Caco-2 (cell line): ENCODE data around the gene ADAMTSL2. TPM values are rescaled to one million over a fixed set of nuclear protein-coding genes. Genes with fewer than 3 reads are reported as not detected.

Experiments used
- BruUV-seq: library from RNA; stranded (reverse); fragments of 400-500 nt; replicated peaks from 2 replicates; lab custom pipeline; 2021; lab: Mats Ljungman, UMichigan
- CTCF ChIA-PET: fragments of 300-600 bp; sonication (Branson Sonifier 250); formaldehyde crosslinking; loops from one replicate; lab custom pipeline; 2022; ENCODE audit warnings: antibody characterized with exemption; lab: Charles Lee
- POLR2A ChIA-PET: fragments of 300-600 bp; sonication (Branson Sonifier 250); formaldehyde crosslinking; loops from one replicate; lab custom pipeline; 2022; ENCODE audit warnings: antibody characterized with exemption; lab: Charles Lee
- DNase-seq, 2 experiments: peaks; one replicate each; pipeline versions ENCODE4 v3.0.0 to v3.0.0-alpha.2; 2020 to 2022
- H3K27me3 ChIP-seq: replicated peaks from 2 replicates; pipeline ENCODE4 v1.6.0; 2011; ENCODE audit warnings: low read length; ENCODE audit not compliant: control insufficient read depth, insufficient read depth
- H3K36me3 ChIP-seq: 2 replicates; pipeline ENCODE4 v1.5.1; 2011; ENCODE audit warnings: low read length; ENCODE audit not compliant: control insufficient read depth, insufficient read depth
- H3K4me1 ChIP-seq: fragments of 250-450 bp; sonication (Bioruptor Pico); 2 replicates; pipeline ENCODE4 v1.5.1; 2020; ENCODE audit warnings: mild to moderate bottlenecking
- H3K4me3 ChIP-seq: 2 replicates; pipeline ENCODE4 v1.5.1; 2011; ENCODE audit warnings: low read depth, mild to moderate bottlenecking, control low read depth, low read length
- H3K9me3 ChIP-seq: fragments of 250-450 bp; sonication (Bioruptor Pico); 2 replicates; pipeline ENCODE4 v1.5.1; 2020; ENCODE audit warnings: mild to moderate bottlenecking, moderate library complexity
- H3K27ac Mint-ChIP-seq: one replicate; pipeline ENCODE4 v1.8.0; 2022; ENCODE audit warnings: mixed read lengths; ENCODE audit not compliant: unreplicated experiment
- H3K27me3 Mint-ChIP-seq: one replicate; pipeline ENCODE4 v1.8.0; 2022; ENCODE audit warnings: mixed read lengths; ENCODE audit not compliant: insufficient read depth, unreplicated experiment
- H3K36me3 Mint-ChIP-seq: one replicate; pipeline ENCODE4 v1.8.0; 2022; ENCODE audit warnings: mild to moderate bottlenecking, mixed read lengths; ENCODE audit not compliant: insufficient read depth, unreplicated experiment
- H3K4me1 Mint-ChIP-seq: one replicate; pipeline ENCODE4 v1.8.0; 2022; ENCODE audit warnings: low read depth, mixed read lengths; ENCODE audit not compliant: unreplicated experiment
- H3K4me3 Mint-ChIP-seq: one replicate; pipeline ENCODE4 v1.8.0; 2022; ENCODE audit warnings: mild to moderate bottlenecking, moderate library complexity, mixed read lengths; ENCODE audit not compliant: unreplicated experiment
- H3K9me3 Mint-ChIP-seq: one replicate; pipeline ENCODE4 v1.8.0; 2022; ENCODE audit warnings: mixed read lengths; ENCODE audit not compliant: unreplicated experiment
- CTCF ChIP-seq, 2 experiments: fragments of 200-600 bp in 1 of 2; IDR thresholded peaks; 1 replicate in 1 of 2; 2 replicates in 1 of 2; pipeline versions ENCODE4 v1.5.1 to v1.8.0; 2011 to 2022; ENCODE audit warnings: antibody characterized with exemption in 1 of 2, control low read depth in 1 of 2, inconsistent platforms in 1 of 2, low read depth in 1 of 2, low read length in 1 of 2, mild to moderate bottlenecking in 1 of 2, moderate library complexity in 1 of 2; ENCODE audit not compliant: insufficient read depth in 1 of 2, severe bottlenecking in 1 of 2, unreplicated experiment in 1 of 2
- intact Hi-C: fragments of 100-400 bp; cut with micrococcal nuclease; formaldehyde crosslinking; loops from one replicate; pipeline ENCODE4 v1.10.0; 2022; ENCODE audit not compliant: unreplicated experiment
- total RNA-seq: library from RNA; stranded (reverse); gene quantifications from 2 replicates; pipeline ENCODE4 v1.2.3, GENCODE V29; 2022

Gene ADAMTSL2
- total RNA-seq, 1 experiment from 2014 or later: 0.68 TPM

- DNase-seq: no peak
- Histone ChIP-seq H3K4me3 (no peak overlapping the region), H3K9me3 (no peaks in the 10 kb centered on the region), H3K36me3 (no peaks in the 10 kb centered on the region), H3K27me3 (no peaks in the 10 kb centered on the region; the same call in 1 of the 2 replicates), H3K4me1 (no peaks in the 10 kb centered on the region)
- POLR2A ChIA-PET: no interaction called here
- TF ChIP-seq CTCF (IDR thresholded peaks at IDR 0.05; ENCODE audit: insufficient read depth in 1 of 2, low read depth in 1 of 2, low read length in 1 of 2, severe bottlenecking in 1 of 2, unreplicated experiment in 1 of 2): no peak
- CTCF ChIA-PET: interaction anchor here (0.6 kb wide), 1 partner anchor 76 kb away, joined by 4 read pairs; no protein-coding TSS in a partner anchor
- peaks cover 25% of the 10 kb centered on the region for H3K27me3 Mint-ChIP-seq
- H3K4me3 Mint-ChIP-seq: no peak overlapping the region
- no peaks in the 10 kb centered on the region for H3K4me1 Mint-ChIP-seq
- no TSS peak for BruUV-seq
- H3K9me3 Mint-ChIP-seq: no peaks in the 10 kb centered on the region
- intact Hi-C loops: no loop called here
- H3K27ac Mint-ChIP-seq: no peak overlapping the region
- no peaks in the 10 kb centered on the region for H3K36me3 Mint-ChIP-seq
These were observed 85.3 kb downstream of the ADAMTSL2 start for GRCh38 chr9:133619791-133620190.

GRCh38 chr9:133621725-133622267 is 87.3 kb downstream of the ADAMTSL2 start:
- BruUV-seq: no TSS peak

GRCh38 chr9:133622555-133622954 is 88.1 kb downstream of the ADAMTSL2 start:
- Histone ChIP-seq H3K9me3 (peaks cover 10% of the 10 kb centered on the region), H3K4me1 (no peaks in the 10 kb centered on the region), H3K4me3 (no peak overlapping the region), H3K27me3 (no peaks in the 10 kb centered on the region; the same call in 1 of the 2 replicates), H3K36me3 (no peaks in the 10 kb centered on the region)
- Mint-ChIP-seq H3K9me3 (peaks cover 16% of the 10 kb centered on the region), H3K27me3 (peaks cover 23% of the 10 kb centered on the region), H3K4me3 (no peak overlapping the region), H3K36me3 (no peaks in the 10 kb centered on the region), H3K4me1 (no peaks in the 10 kb centered on the region), H3K27ac (no peak overlapping the region)
- ChIA-PET POLR2A (no interaction called here), CTCF (no interaction called here)
- BruUV-seq: no TSS peak
- TF ChIP-seq CTCF (IDR thresholded peaks at IDR 0.05; ENCODE audit: insufficient read depth in 1 of 2, low read depth in 1 of 2, low read length in 1 of 2, severe bottlenecking in 1 of 2, unreplicated experiment in 1 of 2): no peak
- intact Hi-C loops: no loop called here
- DNase-seq: no peak

More at GRCh38 chr9:133621725-133622267, 87.3 kb downstream of the ADAMTSL2 start:
- H3K27me3 Mint-ChIP-seq: peaks cover 25% of the 10 kb centered on the region
- H3K4me1 Mint-ChIP-seq: no peaks in the 10 kb centered on the region
- H3K9me3 Mint-ChIP-seq: peaks cover 11% of the 10 kb centered on the region
- H3K27ac Mint-ChIP-seq: no peak overlapping the region
- Histone ChIP-seq H3K27me3 (no peaks in the 10 kb centered on the region; the same call in 1 of the 2 replicates), H3K4me3 (no peak overlapping the region), H3K36me3 (no peaks in the 10 kb centered on the region), H3K4me1 (no peaks in the 10 kb centered on the region), H3K9me3 (peaks cover 6% of the 10 kb centered on the region; the same call in 1 of the 2 replicates)
- DNase-seq: no peak
- H3K36me3 Mint-ChIP-seq: no peaks in the 10 kb centered on the region
- no peak overlapping the region for H3K4me3 Mint-ChIP-seq
- POLR2A ChIA-PET: no interaction called here
- intact Hi-C loops: no loop called here
- CTCF ChIA-PET: no interaction called here
- TF ChIP-seq CTCF (IDR thresholded peaks at IDR 0.05; ENCODE audit: insufficient read depth in 1 of 2, low read depth in 1 of 2, low read length in 1 of 2, severe bottlenecking in 1 of 2, unreplicated experiment in 1 of 2): no peak

Other genes starting within 250 kb of the ADAMTSL2 start
- gene SURF6, start 198.5 kb upstream of the ADAMTSL2 start, total RNA-seq: 31.6 and 32.4 TPM in 2 replicates
- 60.1 and 65.6 TPM in 2 replicates for gene MED22, start 186.6 kb upstream of the ADAMTSL2 start, total RNA-seq
- 1,995 and 2,182 TPM in 2 replicates for gene RPL7A, start 186.5 kb upstream of the ADAMTSL2 start, total RNA-seq
- gene SURF1, start 178.2 kb upstream of the ADAMTSL2 start, total RNA-seq: 54.9 and 57.5 TPM in 2 replicates
- gene SURF2, start 178.2 kb upstream of the ADAMTSL2 start, total RNA-seq: 32.3 and 34.4 TPM in 2 replicates
- gene SURF4, start 158.6 kb upstream of the ADAMTSL2 start, total RNA-seq: 239 and 253 TPM in 2 replicates
- 3.4 and 4.1 TPM in 2 replicates for gene STKLD1, start 158.3 kb upstream of the ADAMTSL2 start, total RNA-seq
- 43.6 and 44.1 TPM in 2 replicates for gene REXO4, start 116.7 kb upstream of the ADAMTSL2 start, total RNA-seq
- gene ADAMTS13, start 112.3 kb upstream of the ADAMTSL2 start, total RNA-seq: 5.3 and 6.2 TPM in 2 replicates
- gene CACFD1, start 74.7 kb upstream of the ADAMTSL2 start, total RNA-seq: 26.0 and 27.0 TPM in 2 replicates
- 7.1 and 8.4 TPM in 2 replicates for gene SLC2A6, start 55.6 kb upstream of the ADAMTSL2 start, total RNA-seq
- gene MYMK, start 9.7 kb upstream of the ADAMTSL2 start, total RNA-seq: not detected in 2 replicates
- not detected in 2 replicates for gene FAM163B, start 74.7 kb downstream of the ADAMTSL2 start, total RNA-seq
- gene DBH, start 101.7 kb downstream of the ADAMTSL2 start, total RNA-seq: not detected in 2 replicates
- 0.36 and 0.37 TPM in 2 replicates for gene SARDH, start 203.6 kb downstream of the ADAMTSL2 start, total RNA-seq